A673 (cell line): ENCODE results near the gene SLC38A9. TPM values are rescaled to one million over a fixed set of nuclear protein-coding genes. Genes with fewer than 3 reads are reported as not detected.

Source experiments
- BruUV-seq: library from RNA; stranded (reverse); fragments of 400-500 nt; replicated peaks from 2 replicates; lab custom pipeline; 2021; lab: Mats Ljungman, UMichigan
- CTCF ChIA-PET: fragments of 300-600 bp; sonication (Branson Sonifier 250); formaldehyde crosslinking; loops from one replicate; lab custom pipeline; 2022; ENCODE audit warnings: antibody characterized with exemption; lab: Charles Lee
- POLR2A ChIA-PET: fragments of 300-600 bp; sonication (Branson Sonifier 250); formaldehyde crosslinking; loops from one replicate; lab custom pipeline; 2022; ENCODE audit warnings: antibody characterized with exemption; ENCODE audit not compliant: low non-redundant PET; lab: Charles Lee
- DNase-seq: peaks from one replicate; pipeline ENCODE4 v3.0.0-alpha.2; 2015; ENCODE audit warnings: low spot score
- H3K27ac ChIP-seq: fragments of 200-600 bp; sonication (generic); 2 replicates; pipeline ENCODE4 v1.5.1; 2016; ENCODE audit warnings: mixed run types, low read depth, mild to moderate bottlenecking, mixed read lengths, antibody characterized with exemption, low read length; ENCODE audit not compliant: poor library complexity, severe bottlenecking
- H3K27me3 ChIP-seq: fragments of 200-600 bp; sonication (generic); replicated peaks from 2 replicates; pipeline ENCODE4 v1.6.1; 2017; ENCODE audit warnings: mixed run types, low read depth, mild to moderate bottlenecking, mixed read lengths, antibody characterized with exemption, low read length; ENCODE audit not compliant: insufficient read depth, poor library complexity
- H3K36me3 ChIP-seq: fragments of 200-600 bp; sonication (generic); 2 replicates; pipeline ENCODE4 v1.6.1; 2016; ENCODE audit warnings: mixed run types, mild to moderate bottlenecking, mixed read lengths, antibody characterized with exemption, low read length; ENCODE audit not compliant: insufficient read depth, poor library complexity, severe bottlenecking
- H3K4me1 ChIP-seq: fragments of 200-600 bp; sonication (generic); 2 replicates; pipeline ENCODE4 v1.6.1; 2017; ENCODE audit warnings: mixed run types, mild to moderate bottlenecking, mixed read lengths, antibody characterized with exemption, low read length; ENCODE audit not compliant: insufficient read depth, poor library complexity, severe bottlenecking
- H3K4me3 ChIP-seq: fragments of 200-600 bp; sonication (generic); 2 replicates; pipeline ENCODE4 v1.5.1; 2016; ENCODE audit warnings: low read depth, mixed run types, mild to moderate bottlenecking, mixed read lengths, low read length; ENCODE audit not compliant: poor library complexity, severe bottlenecking
- H3K9me3 ChIP-seq: fragments of 200-600 bp; sonication (generic); 2 replicates; pipeline ENCODE4 v1.6.1; 2016; ENCODE audit warnings: mixed run types, low read depth, mild to moderate bottlenecking, mixed read lengths, antibody characterized with exemption, low read length; ENCODE audit not compliant: poor library complexity, severe bottlenecking
- CTCF ChIP-seq: fragments of 300-800, 200-600 bp; sonication (generic); conservative IDR thresholded peaks from 2 replicates; pipeline ENCODE4 v1.5.1; 2017; ENCODE audit warnings: low read depth, mild to moderate bottlenecking, antibody characterized with exemption, low read length, moderate library complexity, mixed read lengths
- EZH2 ChIP-seq: fragments of 200-600 bp; sonication (generic); IDR thresholded peaks from 2 replicates; pipeline ENCODE4 v1.6.1; 2017; ENCODE audit warnings: borderline replicate concordance, low read depth, mild to moderate bottlenecking, mixed read lengths, antibody characterized with exemption, low read length; ENCODE audit not compliant: poor library complexity, severe bottlenecking
- intact Hi-C: fragments of 100-400 bp; cut with micrococcal nuclease; formaldehyde crosslinking; loops from one replicate; pipeline ENCODE4 v1.10.0; 2022; ENCODE audit not compliant: unreplicated experiment
- total RNA-seq: library from RNA; stranded (reverse); gene quantifications from 2 replicates; pipeline ENCODE4 v1.2.3, GENCODE V29; 2021

SLC38A9 gene
- total RNA-seq, 1 experiment from 2014 or later = 22.1 TPM

GRCh38 chr5:55668356-55668755 lies 43.8 kb downstream of the SLC38A9 start:
- no peak for TF ChIP-seq EZH2
- TF ChIP-seq CTCF = no peak
- H3K4me1 ChIP-seq = no peaks in the 10 kb centered on the region
- POLR2A ChIA-PET = no interaction called here
- BruUV-seq = no TSS peak
- intact Hi-C loops = no loop called here
- CTCF ChIA-PET = no interaction called here
- H3K9me3 ChIP-seq = no peaks in the 10 kb centered on the region
- no peaks in the 10 kb centered on the region for H3K36me3 ChIP-seq
- H3K27me3 ChIP-seq = no peaks in the 10 kb centered on the region
- H3K4me3 ChIP-seq = no peak overlapping the region
- no peak overlapping the region for H3K27ac ChIP-seq
- peak; percentile 5 for DNase-seq

GRCh38 chr5:55667938-55668337 lies 44.2 kb downstream of the SLC38A9 start:
- CTCF ChIA-PET = no interaction called here
- Histone ChIP-seq H3K9me3 (no peaks in the 10 kb centered on the region), H3K4me1 (no peaks in the 10 kb centered on the region), H3K4me3 (no peak overlapping the region), H3K36me3 (no peaks in the 10 kb centered on the region), H3K27me3 (no peaks in the 10 kb centered on the region), H3K27ac (no peak overlapping the region)
- intact Hi-C loops = no loop called here
- no TSS peak for BruUV-seq
- TF ChIP-seq CTCF (no peak), EZH2 (no peak)
- no peak for DNase-seq
- POLR2A ChIA-PET = no interaction called here

GRCh38 chr5:55665065-55665464 lies 47.1 kb downstream of the SLC38A9 start:
- TF ChIP-seq CTCF (no peak), EZH2 (no peak)
- Histone ChIP-seq H3K4me3 (no peak overlapping the region), H3K27ac (no peak overlapping the region), H3K9me3 (no peaks in the 10 kb centered on the region), H3K36me3 (no peaks in the 10 kb centered on the region), H3K27me3 (no peaks in the 10 kb centered on the region), H3K4me1 (no peaks in the 10 kb centered on the region)
- DNase-seq = no peak
- POLR2A ChIA-PET = no interaction called here
- BruUV-seq = no TSS peak
- CTCF ChIA-PET = no interaction called here
- intact Hi-C loops = no loop called here
